Measurements from ENCODE around the gene ADH7.

DNA sequence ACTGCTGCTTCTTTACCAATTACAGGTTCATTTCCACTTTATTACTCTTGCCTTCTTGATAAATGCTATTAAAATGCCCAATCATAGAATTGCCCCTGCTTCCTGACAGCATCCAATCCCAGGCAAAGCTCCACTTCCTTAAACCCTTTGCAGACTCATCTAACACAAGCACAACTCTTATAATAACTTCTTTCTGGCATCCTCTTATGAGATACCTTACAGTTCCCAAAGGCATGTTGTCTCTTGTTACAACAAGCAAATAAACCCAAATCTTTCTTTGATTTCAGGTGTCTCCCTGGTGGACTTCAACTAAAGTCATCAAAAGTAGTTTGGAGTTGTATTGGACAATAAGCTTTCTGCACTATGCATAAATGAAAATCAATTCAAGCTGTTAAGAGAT is 22.5 kb upstream of the ADH7 start:
- TF ChIP-seq, protein P1, sequence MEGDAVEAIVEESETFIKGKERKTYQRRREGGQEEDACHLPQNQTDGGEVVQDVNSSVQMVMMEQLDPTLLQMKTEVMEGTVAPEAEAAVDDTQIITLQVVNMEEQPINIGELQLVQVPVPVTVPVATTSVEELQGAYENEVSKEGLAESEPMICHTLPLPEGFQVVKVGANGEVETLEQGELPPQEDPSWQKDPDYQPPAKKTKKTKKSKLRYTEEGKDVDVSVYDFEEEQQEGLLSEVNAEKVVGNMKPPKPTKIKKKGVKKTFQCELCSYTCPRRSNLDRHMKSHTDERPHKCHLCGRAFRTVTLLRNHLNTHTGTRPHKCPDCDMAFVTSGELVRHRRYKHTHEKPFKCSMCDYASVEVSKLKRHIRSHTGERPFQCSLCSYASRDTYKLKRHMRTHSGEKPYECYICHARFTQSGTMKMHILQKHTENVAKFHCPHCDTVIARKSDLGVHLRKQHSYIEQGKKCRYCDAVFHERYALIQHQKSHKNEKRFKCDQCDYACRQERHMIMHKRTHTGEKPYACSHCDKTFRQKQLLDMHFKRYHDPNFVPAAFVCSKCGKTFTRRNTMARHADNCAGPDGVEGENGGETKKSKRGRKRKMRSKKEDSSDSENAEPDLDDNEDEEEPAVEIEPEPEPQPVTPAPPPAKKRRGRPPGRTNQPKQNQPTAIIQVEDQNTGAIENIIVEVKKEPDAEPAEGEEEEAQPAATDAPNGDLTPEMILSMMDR (IDR thresholded peaks at IDR 0.05) = no peak
- TF ChIP-seq POLR2A (IDR thresholded peaks at IDR 0.05) = no peak

Data from ovary (tissue), 3 donors.